Measurements from ENCODE around the gene ARPC5L. TPM values are rescaled to one million over a fixed set of nuclear protein-coding genes. Genes with fewer than 3 reads are reported as not detected.
"Not testable (repeated sequence)": the region's sequence is repeated elsewhere in the genome, so short reads cannot be mapped to it uniquely, and the experiment has no call there.

ARPC5L gene
- total RNA-seq, 2 donors from 2014 or later: 50.9 to 51.4 TPM

DNA sequence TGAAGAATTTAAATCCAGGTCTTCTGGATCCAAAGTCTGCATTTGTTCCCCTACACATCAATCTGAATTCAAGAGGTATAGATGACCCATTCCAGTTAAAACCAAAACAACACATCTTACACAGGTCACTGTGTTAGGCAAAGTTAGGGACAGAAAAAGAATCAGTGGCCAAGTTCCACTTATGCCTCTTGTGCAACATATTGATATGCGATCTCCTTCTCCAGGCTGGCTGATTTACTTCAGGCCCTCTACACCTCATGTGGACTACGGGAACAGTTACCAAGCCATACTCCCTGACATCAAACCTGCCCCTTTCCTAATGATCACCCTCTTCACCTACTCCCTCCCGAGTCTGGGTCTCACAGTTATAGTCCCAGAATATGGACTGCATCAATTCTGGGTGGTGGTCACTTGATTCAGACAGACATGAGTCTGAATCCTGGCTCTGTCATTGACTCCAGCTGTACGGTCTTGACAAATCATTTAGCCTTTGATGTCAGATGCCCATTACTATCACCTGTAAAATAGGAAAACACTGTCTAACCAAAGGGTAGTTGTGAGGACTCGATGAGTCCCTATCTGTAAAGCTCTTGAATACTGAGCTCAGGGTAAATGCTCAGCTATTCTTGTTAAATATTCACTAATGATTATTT, 52.9 kb downstream of the ARPC5L start:
- H3K36me3 ChIP-seq (ENCODE audit: control insufficient read depth, insufficient read depth, low read length): peaks cover 18% of the 10 kb centered on the region
- 97% methylated on average over 4 to 5 of the region's 5 CpGs for WGBS, 2 experiments (ENCODE audit: insufficient coverage in 1 of 2, insufficient read length in 1 of 2)

DNA sequence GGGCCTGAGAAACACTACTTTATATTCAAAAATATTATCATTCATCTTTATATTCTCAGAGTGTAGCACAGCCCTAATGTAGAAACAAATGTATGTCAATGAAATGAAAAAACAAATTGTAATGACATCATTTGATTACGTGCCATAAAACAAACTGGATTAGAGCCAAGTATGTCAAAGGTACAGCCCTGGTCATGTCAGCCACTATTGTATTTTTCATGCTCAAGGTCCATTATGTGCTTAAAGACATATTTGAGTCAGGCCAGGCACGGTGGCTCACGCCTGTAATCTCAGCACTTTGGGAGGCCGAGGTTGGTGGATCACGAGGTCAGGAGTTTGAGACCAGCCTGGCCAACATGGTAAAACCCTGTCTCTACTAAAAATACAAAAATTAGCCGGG, 58.5 kb downstream of the ARPC5L start:
- not testable (repeated sequence) for H3K4me3 ChIP-seq (ENCODE audit: low read length); H3K4me1 Mint-ChIP-seq; DNase-seq; H3K27ac ChIP-seq (ENCODE audit: low read depth, low read length); H3K27ac Mint-ChIP-seq; H3K4me3 Mint-ChIP-seq; H3K27me3 ChIP-seq (ENCODE audit: control insufficient read depth, insufficient read depth, low read length, poor library complexity, severe bottlenecking); H3K9ac ChIP-seq (ENCODE audit: extremely low read depth, low read length, poor library complexity, severe bottlenecking); H3K4me1 ChIP-seq (ENCODE audit: control insufficient read depth, insufficient read depth, low read length); H3K9me3 Mint-ChIP-seq; H3K27me3 Mint-ChIP-seq (ENCODE audit: insufficient read depth); H3K9me3 ChIP-seq (ENCODE audit: control insufficient read depth, low read length)
- 90 to 91% methylated on average over 4 to 6 of the region's 6 CpGs for WGBS, 2 experiments (ENCODE audit: insufficient coverage in 1 of 2, insufficient read length in 1 of 2)
- peaks cover 40% of the 10 kb centered on the region for H3K36me3 ChIP-seq (ENCODE audit: control insufficient read depth, insufficient read depth, low read length)
- peaks cover 29% of the 10 kb centered on the region for H3K36me3 Mint-ChIP-seq (ENCODE audit: low read depth)

More for the DNA sequence above, 52.9 kb downstream of the ARPC5L start:
- no peak overlapping the region for H3K4me3 Mint-ChIP-seq
- DNase-seq: no peak
- TF ChIP-seq, protein P1, sequence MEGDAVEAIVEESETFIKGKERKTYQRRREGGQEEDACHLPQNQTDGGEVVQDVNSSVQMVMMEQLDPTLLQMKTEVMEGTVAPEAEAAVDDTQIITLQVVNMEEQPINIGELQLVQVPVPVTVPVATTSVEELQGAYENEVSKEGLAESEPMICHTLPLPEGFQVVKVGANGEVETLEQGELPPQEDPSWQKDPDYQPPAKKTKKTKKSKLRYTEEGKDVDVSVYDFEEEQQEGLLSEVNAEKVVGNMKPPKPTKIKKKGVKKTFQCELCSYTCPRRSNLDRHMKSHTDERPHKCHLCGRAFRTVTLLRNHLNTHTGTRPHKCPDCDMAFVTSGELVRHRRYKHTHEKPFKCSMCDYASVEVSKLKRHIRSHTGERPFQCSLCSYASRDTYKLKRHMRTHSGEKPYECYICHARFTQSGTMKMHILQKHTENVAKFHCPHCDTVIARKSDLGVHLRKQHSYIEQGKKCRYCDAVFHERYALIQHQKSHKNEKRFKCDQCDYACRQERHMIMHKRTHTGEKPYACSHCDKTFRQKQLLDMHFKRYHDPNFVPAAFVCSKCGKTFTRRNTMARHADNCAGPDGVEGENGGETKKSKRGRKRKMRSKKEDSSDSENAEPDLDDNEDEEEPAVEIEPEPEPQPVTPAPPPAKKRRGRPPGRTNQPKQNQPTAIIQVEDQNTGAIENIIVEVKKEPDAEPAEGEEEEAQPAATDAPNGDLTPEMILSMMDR (conservative IDR thresholded peaks at IDR 0.05): no peak
- Histone ChIP-seq H3K4me3 (ENCODE audit: low read length) (no peak overlapping the region), H3K27ac (ENCODE audit: low read depth, low read length) (no peak overlapping the region), H3K9me3 (ENCODE audit: control insufficient read depth, low read length) (no peaks in the 10 kb centered on the region), H3K27me3 (ENCODE audit: control insufficient read depth, insufficient read depth, low read length, poor library complexity, severe bottlenecking) (no peaks in the 10 kb centered on the region), H3K9ac (ENCODE audit: extremely low read depth, low read length, poor library complexity, severe bottlenecking) (no peak overlapping the region), H3K4me1 (ENCODE audit: control insufficient read depth, insufficient read depth, low read length) (no peaks in the 10 kb centered on the region)
- peaks cover 38% of the 10 kb centered on the region for H3K36me3 Mint-ChIP-seq (ENCODE audit: low read depth)
- no peaks in the 10 kb centered on the region for H3K9me3 Mint-ChIP-seq
- no peak overlapping the region for H3K27ac Mint-ChIP-seq
- no peaks in the 10 kb centered on the region for H3K27me3 Mint-ChIP-seq (ENCODE audit: insufficient read depth)
- no peaks in the 10 kb centered on the region for H3K4me1 Mint-ChIP-seq

Other genes with a start within 250 kb of the ARPC5L start
- gene NR6A1, start 90.8 kb upstream of the ARPC5L start, total RNA-seq: 100 to 1,000 TPM; 168 to 206 TPM
- gene OLFML2A, start 85.0 kb upstream of the ARPC5L start, total RNA-seq: 10 to 100 TPM; 28.1 to 31.2 TPM
- gene WDR38, start 8.7 kb upstream of the ARPC5L start, total RNA-seq: not detected
- 1,000 to 10,000 TPM; 1,507 to 1,578 TPM for gene RPL35, start 173 bp upstream of the ARPC5L start, total RNA-seq
- 10 to 100 TPM in 1 of 2 donors, 1 to 10 TPM in 1; 8.8 to 13.2 TPM for gene GOLGA1, start 79.0 kb downstream of the ARPC5L start, total RNA-seq